ENCODE results near the gene ARHGAP26.

Gene ARHGAP26

GRCh38 chr5:143244000-143244736 is 474.0 kb downstream of the ARHGAP26 start:
- H3K4me3 ChIP-seq (ENCODE audit: low read length in 2 of 2), result peak overlapping the region in 1 of 2 donors; percentile 38
- no peaks in the 10 kb centered on the region for H3K4me1 ChIP-seq (ENCODE audit: control insufficient read depth in 2 of 2, insufficient read depth in 2 of 2, low read length in 2 of 2)
- H3K27ac ChIP-seq (ENCODE audit: low read depth in 2 of 2, low read length in 2 of 2), result peak overlapping the region; percentile 74 to 75
- H3K9ac ChIP-seq (ENCODE audit: low read depth in 1 of 2, low read length in 2 of 2), result no peak overlapping the region
- no peaks in the 10 kb centered on the region for H3K36me3 ChIP-seq (ENCODE audit: control insufficient read depth in 2 of 2, insufficient read depth in 2 of 2, low read length in 2 of 2)
- H3K27me3 ChIP-seq (ENCODE audit: control insufficient read depth in 2 of 2, insufficient read depth in 2 of 2, low read length in 2 of 2), result no peaks in the 10 kb centered on the region
- no peaks in the 10 kb centered on the region for H3K9me3 ChIP-seq (ENCODE audit: control insufficient read depth in 2 of 2, low read length in 2 of 2)

GRCh38 chr5:143244990-143245389 is 474.8 kb downstream of the ARHGAP26 start:
- no peaks in the 10 kb centered on the region for H3K36me3 ChIP-seq (ENCODE audit: control insufficient read depth in 2 of 2, insufficient read depth in 2 of 2, low read length in 2 of 2)
- no peaks in the 10 kb centered on the region for H3K4me1 ChIP-seq (ENCODE audit: control insufficient read depth in 2 of 2, insufficient read depth in 2 of 2, low read length in 2 of 2)
- H3K4me3 ChIP-seq (ENCODE audit: low read length in 2 of 2), result no peak overlapping the region
- no peaks in the 10 kb centered on the region for H3K27me3 ChIP-seq (ENCODE audit: control insufficient read depth in 2 of 2, insufficient read depth in 2 of 2, low read length in 2 of 2)
- no peak overlapping the region for H3K9ac ChIP-seq (ENCODE audit: low read depth in 1 of 2, low read length in 2 of 2)
- H3K9me3 ChIP-seq (ENCODE audit: control insufficient read depth in 2 of 2, low read length in 2 of 2), result no peaks in the 10 kb centered on the region
- H3K27ac ChIP-seq (ENCODE audit: low read depth in 2 of 2, low read length in 2 of 2), result peak overlapping the region; percentile 74 to 75

GRCh38 chr5:143245929-143246561 is 475.9 kb downstream of the ARHGAP26 start:
- Histone ChIP-seq H3K27me3 (ENCODE audit: control insufficient read depth in 2 of 2, insufficient read depth in 2 of 2, low read length in 2 of 2) (no peaks in the 10 kb centered on the region), H3K27ac (ENCODE audit: low read depth in 2 of 2, low read length in 2 of 2) (no peak overlapping the region)

GRCh38 chr5:143247134-143247815 is 477.1 kb downstream of the ARHGAP26 start:
- H3K4me3 ChIP-seq (ENCODE audit: low read length in 2 of 2), result no peak overlapping the region
- no peaks in the 10 kb centered on the region for H3K36me3 ChIP-seq (ENCODE audit: control insufficient read depth in 2 of 2, insufficient read depth in 2 of 2, low read length in 2 of 2)
- H3K9ac ChIP-seq (ENCODE audit: low read depth in 1 of 2, low read length in 2 of 2), result no peak overlapping the region
- H3K9me3 ChIP-seq (ENCODE audit: control insufficient read depth in 2 of 2, low read length in 2 of 2), result no peaks in the 10 kb centered on the region
- H3K27me3 ChIP-seq (ENCODE audit: control insufficient read depth in 2 of 2, insufficient read depth in 2 of 2, low read length in 2 of 2), result no peaks in the 10 kb centered on the region
- H3K4me1 ChIP-seq (ENCODE audit: control insufficient read depth in 2 of 2, insufficient read depth in 2 of 2, low read length in 2 of 2), result no peaks in the 10 kb centered on the region
- H3K27ac ChIP-seq (ENCODE audit: low read depth in 2 of 2, low read length in 2 of 2), result no peak overlapping the region

More at GRCh38 chr5:143245929-143246561, 475.9 kb downstream of the ARHGAP26 start:
- H3K9ac ChIP-seq (ENCODE audit: low read depth in 1 of 2, low read length in 2 of 2), result no peak overlapping the region
- H3K4me3 ChIP-seq (ENCODE audit: low read length in 2 of 2), result no peak overlapping the region
- no peaks in the 10 kb centered on the region for H3K4me1 ChIP-seq (ENCODE audit: control insufficient read depth in 2 of 2, insufficient read depth in 2 of 2, low read length in 2 of 2)
- H3K36me3 ChIP-seq (ENCODE audit: control insufficient read depth in 2 of 2, insufficient read depth in 2 of 2, low read length in 2 of 2), result no peaks in the 10 kb centered on the region
- H3K9me3 ChIP-seq (ENCODE audit: control insufficient read depth in 2 of 2, low read length in 2 of 2), result no peaks in the 10 kb centered on the region

- H3K27me3 ChIP-seq (ENCODE audit: control insufficient read depth in 2 of 2, insufficient read depth in 2 of 2, low read length in 2 of 2), result no peaks in the 10 kb centered on the region
- H3K27ac ChIP-seq (ENCODE audit: low read depth in 2 of 2, low read length in 2 of 2), result no peak overlapping the region
- H3K4me1 ChIP-seq (ENCODE audit: control insufficient read depth in 2 of 2, insufficient read depth in 2 of 2, low read length in 2 of 2), result no peaks in the 10 kb centered on the region
- no peaks in the 10 kb centered on the region for H3K36me3 ChIP-seq (ENCODE audit: control insufficient read depth in 2 of 2, insufficient read depth in 2 of 2, low read length in 2 of 2)
- H3K9ac ChIP-seq (ENCODE audit: low read depth in 1 of 2, low read length in 2 of 2), result no peak overlapping the region
- no peaks in the 10 kb centered on the region for H3K9me3 ChIP-seq (ENCODE audit: control insufficient read depth in 2 of 2, low read length in 2 of 2)
- H3K4me3 ChIP-seq (ENCODE audit: low read length in 2 of 2), result no peak overlapping the region
These were observed 478.2 kb downstream of the ARHGAP26 start for GRCh38 chr5:143248391-143248790.

GRCh38 chr5:143248822-143249579 is 478.8 kb downstream of the ARHGAP26 start:
- Histone ChIP-seq H3K4me3 (ENCODE audit: low read length in 2 of 2) (no peak overlapping the region), H3K9me3 (ENCODE audit: control insufficient read depth in 2 of 2, low read length in 2 of 2) (no peaks in the 10 kb centered on the region), H3K27ac (ENCODE audit: low read depth in 2 of 2, low read length in 2 of 2) (no peak overlapping the region), H3K4me1 (ENCODE audit: control insufficient read depth in 2 of 2, insufficient read depth in 2 of 2, low read length in 2 of 2) (no peaks in the 10 kb centered on the region), H3K36me3 (ENCODE audit: control insufficient read depth in 2 of 2, insufficient read depth in 2 of 2, low read length in 2 of 2) (no peaks in the 10 kb centered on the region), H3K27me3 (ENCODE audit: control insufficient read depth in 2 of 2, insufficient read depth in 2 of 2, low read length in 2 of 2) (no peaks in the 10 kb centered on the region), H3K9ac (ENCODE audit: low read depth in 1 of 2, low read length in 2 of 2) (no peak overlapping the region)

- H3K9ac ChIP-seq (ENCODE audit: low read depth in 1 of 2, low read length in 2 of 2), result no peak overlapping the region
- H3K4me3 ChIP-seq (ENCODE audit: low read length in 2 of 2), result no peak overlapping the region
- no peaks in the 10 kb centered on the region for H3K27me3 ChIP-seq (ENCODE audit: control insufficient read depth in 2 of 2, insufficient read depth in 2 of 2, low read length in 2 of 2)
- no peaks in the 10 kb centered on the region for H3K4me1 ChIP-seq (ENCODE audit: control insufficient read depth in 2 of 2, insufficient read depth in 2 of 2, low read length in 2 of 2)
- no peaks in the 10 kb centered on the region for H3K9me3 ChIP-seq (ENCODE audit: control insufficient read depth in 2 of 2, low read length in 2 of 2)
- H3K27ac ChIP-seq (ENCODE audit: low read depth in 2 of 2, low read length in 2 of 2), result no peak overlapping the region
- no peaks in the 10 kb centered on the region for H3K36me3 ChIP-seq (ENCODE audit: control insufficient read depth in 2 of 2, insufficient read depth in 2 of 2, low read length in 2 of 2)
These were observed 479.7 kb downstream of the ARHGAP26 start for GRCh38 chr5:143249851-143250250.

- H3K27ac ChIP-seq (ENCODE audit: low read depth in 2 of 2, low read length in 2 of 2), result no peak overlapping the region
- H3K9ac ChIP-seq (ENCODE audit: low read depth in 1 of 2, low read length in 2 of 2), result no peak overlapping the region
- no peak overlapping the region for H3K4me3 ChIP-seq (ENCODE audit: low read length in 2 of 2)
These were observed 481.0 kb downstream of the ARHGAP26 start for GRCh38 chr5:143251190-143251589.

GRCh38 chr5:143251946-143252345 is 481.8 kb downstream of the ARHGAP26 start:
- no peak overlapping the region for H3K27ac ChIP-seq (ENCODE audit: low read depth in 2 of 2, low read length in 2 of 2)
- no peaks in the 10 kb centered on the region for H3K27me3 ChIP-seq (ENCODE audit: control insufficient read depth in 2 of 2, insufficient read depth in 2 of 2, low read length in 2 of 2)
- no peak overlapping the region for H3K9ac ChIP-seq (ENCODE audit: low read depth in 1 of 2, low read length in 2 of 2)
- H3K9me3 ChIP-seq (ENCODE audit: control insufficient read depth in 2 of 2, low read length in 2 of 2), result no peaks in the 10 kb centered on the region
- H3K36me3 ChIP-seq (ENCODE audit: control insufficient read depth in 2 of 2, insufficient read depth in 2 of 2, low read length in 2 of 2), result no peaks in the 10 kb centered on the region
- H3K4me1 ChIP-seq (ENCODE audit: control insufficient read depth in 2 of 2, insufficient read depth in 2 of 2, low read length in 2 of 2), result no peaks in the 10 kb centered on the region
- H3K4me3 ChIP-seq (ENCODE audit: low read length in 2 of 2), result no peak overlapping the region

More at GRCh38 chr5:143251190-143251589, 481.0 kb downstream of the ARHGAP26 start:
- Histone ChIP-seq H3K4me1 (ENCODE audit: control insufficient read depth in 2 of 2, insufficient read depth in 2 of 2, low read length in 2 of 2) (no peaks in the 10 kb centered on the region), H3K9me3 (ENCODE audit: control insufficient read depth in 2 of 2, low read length in 2 of 2) (no peaks in the 10 kb centered on the region), H3K36me3 (ENCODE audit: control insufficient read depth in 2 of 2, insufficient read depth in 2 of 2, low read length in 2 of 2) (no peaks in the 10 kb centered on the region), H3K27me3 (ENCODE audit: control insufficient read depth in 2 of 2, insufficient read depth in 2 of 2, low read length in 2 of 2) (no peaks in the 10 kb centered on the region)

Measured in mucosa of rectum (tissue), 2 donors.